Measurements from ENCODE around the gene RABGAP1L. TPM values are rescaled to one million over a fixed set of nuclear protein-coding genes. Genes with fewer than 3 reads are reported as not detected.

RABGAP1L gene
- total and polyA plus RNA-seq, 10 of the 15 experiments (the other 5 are each of a cell fraction or from before 2014, with no cell fraction given) = 5.8 to 194 (median 113) TPM

GRCh38 chr1:174693085-174693484 lies 533.8 kb downstream of the RABGAP1L start:
- no peak for FAIRE-seq
- intact Hi-C loops (cut with micrococcal nuclease; ENCODE audit: unreplicated experiment) (no loop called here), in situ Hi-C loops (cut with MboI) (no loop called here)
- no peak overlapping the region for H3K4me3 ChIP-seq
- H3K27me3 ChIP-seq (replicated peaks in 1 of 2; ENCODE audit: control insufficient read depth in 2 of 2, insufficient read depth in 2 of 2, low read length in 1 of 2) = no peaks in the 10 kb centered on the region
- 80% methylated on average over 3 of the region's 3 CpGs for WGBS (ENCODE audit: insufficient coverage, insufficient replicate concordance, low lambda C conversion rate, missing lambda C conversion rate)
- H3K9ac ChIP-seq (ENCODE audit: control insufficient read depth, insufficient read depth, low read length) = no peak overlapping the region
- ATAC-seq = no peak
- DNase-seq (ENCODE audit: low read depth, low spot score) = no peak
- no peak overlapping the region for H3K27ac ChIP-seq (ENCODE audit: control insufficient read depth, insufficient read depth)
- no peak overlapping the region for H3K4me2 ChIP-seq (ENCODE audit: control insufficient read depth, insufficient read depth)
- no peaks in the 10 kb centered on the region for H4K20me1 ChIP-seq (ENCODE audit: control insufficient read depth, insufficient read depth)
- no peaks in the 10 kb centered on the region for H3K79me2 ChIP-seq (ENCODE audit: control insufficient read depth, insufficient read depth, low read length)
- ChIA-PET POLR2A (no interaction called here), SMC1A (ENCODE audit: uncharacterized antibody, unreplicated experiment) (no interaction called here), RAD21 (ENCODE audit: unreplicated experiment) (no interaction called here), CTCF (no interaction called here)
- no peaks in the 10 kb centered on the region for H3K4me1 ChIP-seq (ENCODE audit: control insufficient read depth, insufficient read depth, low read length)
- H3K36me3 ChIP-seq (ENCODE audit: control insufficient read depth in 2 of 2, insufficient read depth in 2 of 2, low read length in 1 of 2) = peaks cover 0 to 3% of the 10 kb centered on the region in 2 experiments; a peak in 1 of 4 replicates
- no peaks in the 10 kb centered on the region for H3K9me3 ChIP-seq (replicated peaks; ENCODE audit: control insufficient read depth, insufficient read depth, low read length)
- no TSS peak for BruUV-seq (replicated peaks)
- H2AFZ ChIP-seq (ENCODE audit: control insufficient read depth, low read depth, low read length) = no peak overlapping the region
- TF ChIP-seq, protein P1, sequence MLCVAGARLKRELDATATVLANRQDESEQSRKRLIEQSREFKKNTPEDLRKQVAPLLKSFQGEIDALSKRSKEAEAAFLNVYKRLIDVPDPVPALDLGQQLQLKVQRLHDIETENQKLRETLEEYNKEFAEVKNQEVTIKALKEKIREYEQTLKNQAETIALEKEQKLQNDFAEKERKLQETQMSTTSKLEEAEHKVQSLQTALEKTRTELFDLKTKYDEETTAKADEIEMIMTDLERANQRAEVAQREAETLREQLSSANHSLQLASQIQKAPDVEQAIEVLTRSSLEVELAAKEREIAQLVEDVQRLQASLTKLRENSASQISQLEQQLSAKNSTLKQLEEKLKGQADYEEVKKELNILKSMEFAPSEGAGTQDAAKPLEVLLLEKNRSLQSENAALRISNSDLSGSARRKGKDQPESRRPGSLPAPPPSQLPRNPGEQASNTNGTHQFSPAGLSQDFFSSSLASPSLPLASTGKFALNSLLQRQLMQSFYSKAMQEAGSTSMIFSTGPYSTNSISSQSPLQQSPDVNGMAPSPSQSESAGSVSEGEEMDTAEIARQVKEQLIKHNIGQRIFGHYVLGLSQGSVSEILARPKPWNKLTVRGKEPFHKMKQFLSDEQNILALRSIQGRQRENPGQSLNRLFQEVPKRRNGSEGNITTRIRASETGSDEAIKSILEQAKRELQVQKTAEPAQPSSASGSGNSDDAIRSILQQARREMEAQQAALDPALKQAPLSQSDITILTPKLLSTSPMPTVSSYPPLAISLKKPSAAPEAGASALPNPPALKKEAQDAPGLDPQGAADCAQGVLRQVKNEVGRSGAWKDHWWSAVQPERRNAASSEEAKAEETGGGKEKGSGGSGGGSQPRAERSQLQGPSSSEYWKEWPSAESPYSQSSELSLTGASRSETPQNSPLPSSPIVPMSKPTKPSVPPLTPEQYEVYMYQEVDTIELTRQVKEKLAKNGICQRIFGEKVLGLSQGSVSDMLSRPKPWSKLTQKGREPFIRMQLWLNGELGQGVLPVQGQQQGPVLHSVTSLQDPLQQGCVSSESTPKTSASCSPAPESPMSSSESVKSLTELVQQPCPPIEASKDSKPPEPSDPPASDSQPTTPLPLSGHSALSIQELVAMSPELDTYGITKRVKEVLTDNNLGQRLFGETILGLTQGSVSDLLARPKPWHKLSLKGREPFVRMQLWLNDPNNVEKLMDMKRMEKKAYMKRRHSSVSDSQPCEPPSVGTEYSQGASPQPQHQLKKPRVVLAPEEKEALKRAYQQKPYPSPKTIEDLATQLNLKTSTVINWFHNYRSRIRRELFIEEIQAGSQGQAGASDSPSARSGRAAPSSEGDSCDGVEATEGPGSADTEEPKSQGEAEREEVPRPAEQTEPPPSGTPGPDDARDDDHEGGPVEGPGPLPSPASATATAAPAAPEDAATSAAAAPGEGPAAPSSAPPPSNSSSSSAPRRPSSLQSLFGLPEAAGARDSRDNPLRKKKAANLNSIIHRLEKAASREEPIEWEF (IDR thresholded peaks at IDR 0.05; ENCODE audit: insufficient replicate concordance, low read depth, low read length) = no peak
- TF ChIP-seq BCLAF1 (IDR thresholded peaks at IDR 0.05) (no peak), HDAC2 (IDR thresholded peaks at IDR 0.05) (no peak), WRNIP1 (IDR thresholded peaks at IDR 0.05; ENCODE audit: borderline replicate concordance, low read depth, low read length) (no peak), POLR2AphosphoS5 (IDR thresholded peaks at IDR 0.05; ENCODE audit: low read length) (no peak), SP1 (IDR thresholded peaks at IDR 0.05; ENCODE audit: low read depth, low read length) (no peak)
- TF ChIP-seq, protein P2, sequence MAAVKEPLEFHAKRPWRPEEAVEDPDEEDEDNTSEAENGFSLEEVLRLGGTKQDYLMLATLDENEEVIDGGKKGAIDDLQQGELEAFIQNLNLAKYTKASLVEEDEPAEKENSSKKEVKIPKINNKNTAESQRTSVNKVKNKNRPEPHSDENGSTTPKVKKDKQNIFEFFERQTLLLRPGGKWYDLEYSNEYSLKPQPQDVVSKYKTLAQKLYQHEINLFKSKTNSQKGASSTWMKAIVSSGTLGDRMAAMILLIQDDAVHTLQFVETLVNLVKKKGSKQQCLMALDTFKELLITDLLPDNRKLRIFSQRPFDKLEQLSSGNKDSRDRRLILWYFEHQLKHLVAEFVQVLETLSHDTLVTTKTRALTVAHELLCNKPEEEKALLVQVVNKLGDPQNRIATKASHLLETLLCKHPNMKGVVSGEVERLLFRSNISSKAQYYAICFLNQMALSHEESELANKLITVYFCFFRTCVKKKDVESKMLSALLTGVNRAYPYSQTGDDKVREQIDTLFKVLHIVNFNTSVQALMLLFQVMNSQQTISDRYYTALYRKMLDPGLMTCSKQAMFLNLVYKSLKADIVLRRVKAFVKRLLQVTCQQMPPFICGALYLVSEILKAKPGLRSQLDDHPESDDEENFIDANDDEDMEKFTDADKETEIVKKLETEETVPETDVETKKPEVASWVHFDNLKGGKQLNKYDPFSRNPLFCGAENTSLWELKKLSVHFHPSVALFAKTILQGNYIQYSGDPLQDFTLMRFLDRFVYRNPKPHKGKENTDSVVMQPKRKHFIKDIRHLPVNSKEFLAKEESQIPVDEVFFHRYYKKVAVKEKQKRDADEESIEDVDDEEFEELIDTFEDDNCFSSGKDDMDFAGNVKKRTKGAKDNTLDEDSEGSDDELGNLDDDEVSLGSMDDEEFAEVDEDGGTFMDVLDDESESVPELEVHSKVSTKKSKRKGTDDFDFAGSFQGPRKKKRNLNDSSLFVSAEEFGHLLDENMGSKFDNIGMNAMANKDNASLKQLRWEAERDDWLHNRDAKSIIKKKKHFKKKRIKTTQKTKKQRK (IDR thresholded peaks at IDR 0.05; ENCODE audit: low read depth, low read length) = no peak
- TF ChIP-seq, protein P3, sequence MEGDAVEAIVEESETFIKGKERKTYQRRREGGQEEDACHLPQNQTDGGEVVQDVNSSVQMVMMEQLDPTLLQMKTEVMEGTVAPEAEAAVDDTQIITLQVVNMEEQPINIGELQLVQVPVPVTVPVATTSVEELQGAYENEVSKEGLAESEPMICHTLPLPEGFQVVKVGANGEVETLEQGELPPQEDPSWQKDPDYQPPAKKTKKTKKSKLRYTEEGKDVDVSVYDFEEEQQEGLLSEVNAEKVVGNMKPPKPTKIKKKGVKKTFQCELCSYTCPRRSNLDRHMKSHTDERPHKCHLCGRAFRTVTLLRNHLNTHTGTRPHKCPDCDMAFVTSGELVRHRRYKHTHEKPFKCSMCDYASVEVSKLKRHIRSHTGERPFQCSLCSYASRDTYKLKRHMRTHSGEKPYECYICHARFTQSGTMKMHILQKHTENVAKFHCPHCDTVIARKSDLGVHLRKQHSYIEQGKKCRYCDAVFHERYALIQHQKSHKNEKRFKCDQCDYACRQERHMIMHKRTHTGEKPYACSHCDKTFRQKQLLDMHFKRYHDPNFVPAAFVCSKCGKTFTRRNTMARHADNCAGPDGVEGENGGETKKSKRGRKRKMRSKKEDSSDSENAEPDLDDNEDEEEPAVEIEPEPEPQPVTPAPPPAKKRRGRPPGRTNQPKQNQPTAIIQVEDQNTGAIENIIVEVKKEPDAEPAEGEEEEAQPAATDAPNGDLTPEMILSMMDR (IDR thresholded peaks at IDR 0.05 in 2 of 3, conservative IDR thresholded peaks at IDR 0.05 in 1 of 3; ENCODE audit: control insufficient read depth in 2 of 3, extremely low read depth in 1 of 3, insufficient read depth in 1 of 3, low read depth in 3 of 3, low read length in 3 of 3) = no peak

All from GM12878 (cell line).